LoVo (cell line): ENCODE data around the gene ELOVL7.
"Not testable (repeated sequence)": the region's sequence is repeated elsewhere in the genome, so short reads cannot be mapped to it uniquely, and the experiment has no call there.

Source experiments
- DNase-seq: peaks from one replicate; pipeline ENCODE4 v3.0.0-alpha.2; 2016; ENCODE audit warnings: low spot score

Gene ELOVL7

DNA sequence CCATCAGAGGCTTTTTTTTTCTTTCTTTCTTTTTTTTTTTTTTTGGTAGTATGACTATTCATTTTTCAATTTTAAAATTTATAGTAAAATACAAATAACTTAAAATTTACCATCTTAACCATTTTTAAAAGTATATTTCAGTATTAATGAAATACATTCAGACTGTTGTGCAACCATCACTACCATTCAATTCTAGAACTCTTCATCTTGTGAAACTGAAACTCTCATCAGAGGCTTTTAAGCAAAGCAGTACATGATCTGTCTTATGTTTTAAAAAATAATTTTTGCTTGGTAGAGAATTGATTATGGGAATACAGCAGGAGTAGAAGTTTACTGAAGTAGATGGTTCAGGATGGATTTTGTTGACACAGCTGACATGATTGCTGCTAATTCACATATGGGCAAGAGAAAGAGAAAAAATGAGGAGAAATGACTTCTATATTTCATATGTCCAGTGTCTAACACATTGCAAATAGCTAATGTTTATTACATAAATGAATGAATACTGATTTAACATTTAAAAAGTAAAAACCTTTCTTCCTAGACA, 13.4 kb downstream of the ELOVL7 start:
- no peak for DNase-seq

DNA sequence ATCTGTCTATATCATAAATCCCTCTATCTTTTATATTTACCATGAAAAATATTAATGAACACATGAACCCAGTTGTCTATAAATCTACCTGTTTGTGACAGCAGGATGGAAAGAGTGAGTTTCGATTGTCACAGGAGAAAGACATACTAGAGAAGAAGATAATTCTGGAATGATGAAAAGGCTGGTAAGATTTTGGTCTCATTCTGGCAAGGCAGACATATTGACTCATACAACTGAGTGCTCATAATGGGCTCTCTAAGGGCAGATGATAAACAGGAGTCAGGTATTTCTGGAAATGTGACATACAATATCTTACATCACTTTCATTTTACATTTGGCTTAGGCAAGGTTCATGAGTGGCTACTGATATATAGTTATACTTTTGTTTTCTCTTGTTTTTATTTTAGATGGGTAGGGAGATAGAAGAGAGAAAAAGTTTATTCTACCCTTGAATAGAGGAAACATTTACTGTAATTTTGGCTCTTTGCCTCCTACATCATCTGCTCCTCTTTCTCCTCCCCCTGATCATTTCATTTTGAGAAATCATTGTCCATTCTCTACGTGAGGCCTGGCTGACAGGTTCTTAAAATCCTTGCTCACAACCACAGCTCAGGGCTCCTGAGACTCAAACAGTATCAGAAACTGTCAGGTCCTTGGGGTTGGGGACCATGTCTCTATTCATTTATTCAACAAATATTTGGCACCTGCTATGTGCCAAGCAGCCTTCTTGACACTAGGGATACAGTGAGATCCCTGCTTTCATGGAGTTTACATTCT, 14.4 kb downstream of the ELOVL7 start:
- DNase-seq = no peak

DNA sequence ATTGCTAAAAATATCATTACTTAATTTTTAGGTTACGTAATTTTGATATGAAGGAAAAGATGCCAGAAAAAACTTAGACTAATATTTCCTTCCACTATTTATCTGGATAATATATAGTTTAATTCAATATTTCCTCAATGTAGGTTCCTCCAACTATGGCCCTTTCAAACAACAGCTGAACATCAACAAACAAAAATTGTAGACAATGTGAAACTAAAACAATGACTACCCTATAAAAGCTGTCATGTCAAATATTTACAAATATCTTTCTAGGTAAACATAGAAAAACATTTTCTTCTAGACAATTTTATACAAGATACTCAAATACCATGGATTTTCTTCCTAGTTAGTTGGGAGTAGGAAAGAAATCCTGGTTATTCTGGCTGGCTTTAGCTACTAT, 16.9 kb downstream of the ELOVL7 start:
- DNase-seq = no peak

DNA sequence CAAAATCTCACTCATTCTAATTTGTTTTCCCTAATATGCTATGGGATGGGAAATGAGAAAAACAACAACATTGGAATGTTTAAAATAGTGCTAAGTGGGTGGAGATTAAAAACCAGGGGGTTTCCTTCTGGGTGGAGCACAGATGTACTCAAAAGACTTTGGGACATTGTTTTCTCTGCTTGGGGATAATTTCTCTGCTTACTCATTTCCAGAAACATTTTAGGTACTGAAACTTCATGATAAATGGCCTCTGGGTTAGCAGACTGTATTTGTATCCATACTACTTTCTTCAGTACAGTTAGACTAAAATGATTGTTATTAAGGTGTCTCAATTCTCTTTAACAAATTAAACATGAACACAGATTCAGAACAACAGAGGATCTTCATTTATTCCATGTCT, 17.4 kb downstream of the ELOVL7 start:
- DNase-seq = no peak

DNA sequence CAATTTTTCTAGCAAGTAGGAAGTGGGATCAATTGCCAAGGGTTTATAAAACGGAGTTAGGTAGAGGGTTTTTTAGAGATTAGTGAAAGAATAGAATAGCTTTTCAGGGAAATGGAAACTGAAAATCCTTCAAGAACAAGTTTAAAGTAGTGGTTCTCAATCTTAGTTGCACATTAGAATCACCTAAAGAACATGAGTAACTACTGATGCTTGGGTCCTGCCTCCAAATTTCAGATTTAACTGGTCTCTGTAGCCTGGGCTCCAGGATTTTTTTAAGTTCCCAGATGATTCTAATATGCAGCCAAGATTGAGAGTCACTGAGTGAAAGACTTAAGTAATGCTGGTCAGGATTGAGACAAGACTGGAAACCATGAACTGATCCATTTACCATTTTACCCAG, 20.5 kb downstream of the ELOVL7 start:
- no peak for DNase-seq

DNA sequence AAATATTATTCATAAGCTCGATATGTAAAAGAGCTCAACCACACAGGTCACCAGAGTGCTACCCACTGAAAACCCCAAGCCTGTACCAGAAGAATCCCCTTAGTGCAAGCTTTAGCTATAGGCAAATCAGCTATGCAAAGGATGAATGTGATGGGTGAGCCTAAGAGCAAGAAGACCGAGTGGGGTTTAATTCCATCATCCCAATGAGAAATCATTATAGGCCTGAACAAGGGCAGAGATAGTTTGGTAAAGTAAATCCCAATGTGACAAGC, 21.8 kb downstream of the ELOVL7 start:
- DNase-seq = no peak

DNA sequence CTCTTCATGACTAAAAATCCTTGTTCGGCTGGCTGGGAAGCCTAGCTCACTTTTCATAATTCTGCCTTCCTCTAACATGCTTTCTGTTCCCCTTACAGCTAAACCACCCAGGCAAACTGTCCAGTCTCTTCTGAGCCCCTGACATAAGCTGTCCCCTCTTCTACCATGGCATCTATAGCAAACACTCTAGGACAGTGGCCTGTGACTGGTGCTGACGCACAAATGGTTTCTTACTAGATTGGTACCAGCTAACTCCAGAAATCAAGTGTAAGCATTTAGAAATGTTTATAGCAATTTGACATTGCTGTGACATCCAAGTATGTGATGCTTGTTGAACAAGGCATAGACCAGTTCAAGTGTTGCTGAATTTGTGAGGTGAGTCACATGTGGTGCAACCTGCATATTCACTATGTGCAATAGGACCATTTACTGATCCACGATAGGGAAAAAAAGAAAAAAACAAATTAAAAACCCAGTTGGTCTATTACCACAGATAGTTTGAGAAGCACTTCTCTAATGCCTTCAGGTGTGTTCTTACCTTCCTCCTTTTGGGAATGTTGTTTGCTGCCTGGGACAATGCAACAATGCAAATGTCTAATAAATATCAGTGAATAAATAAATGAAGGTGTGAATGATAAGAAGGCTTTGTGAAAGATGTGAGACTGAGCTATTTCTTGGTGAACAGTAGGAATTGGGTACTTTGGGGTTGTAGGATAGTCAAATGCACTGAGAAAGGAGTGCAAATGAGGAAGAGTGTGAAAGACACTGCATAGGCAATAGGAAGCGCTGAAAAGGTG, 22.4 kb downstream of the ELOVL7 start:
- no peak for DNase-seq

DNA sequence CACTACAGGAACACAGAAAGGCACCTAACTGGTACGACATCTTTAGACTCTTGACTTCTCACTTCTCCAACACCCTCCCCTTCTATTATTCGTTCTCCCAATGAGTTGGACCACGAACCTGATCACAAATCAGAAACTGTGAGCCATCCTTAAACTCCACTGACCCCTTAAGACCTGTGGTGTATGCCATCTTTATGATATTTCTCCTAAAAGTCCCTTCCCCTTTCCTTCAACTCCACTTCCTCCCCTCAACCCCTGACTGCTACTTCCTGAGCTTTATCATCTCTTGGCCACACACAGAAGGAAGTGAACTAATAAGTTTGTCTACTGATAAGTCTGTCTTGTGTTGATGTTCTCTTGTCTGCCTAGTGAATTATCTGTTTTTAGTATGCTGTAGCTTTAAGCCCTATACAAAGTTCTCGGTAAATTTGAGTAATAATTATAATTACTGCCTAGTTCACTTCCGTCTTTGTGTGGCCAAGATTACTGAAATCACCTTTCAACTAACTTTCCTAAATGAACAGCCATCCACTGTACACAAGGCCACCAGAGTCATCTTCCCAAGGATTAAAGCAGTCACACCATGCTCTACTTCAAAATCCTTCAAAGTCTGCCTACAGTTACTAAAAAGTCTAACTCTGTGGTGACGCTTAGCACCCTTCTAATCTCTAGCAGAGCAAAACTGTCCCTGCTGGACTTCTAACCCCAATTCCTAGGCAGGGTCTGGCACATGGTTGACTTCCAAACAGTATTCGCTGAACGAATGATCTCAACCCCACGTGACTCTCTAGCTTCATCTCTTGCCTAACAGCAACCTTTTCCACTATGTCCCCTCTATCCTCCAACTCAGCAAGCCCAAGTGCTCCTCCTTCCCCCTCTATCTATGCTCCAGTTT, 23.2 kb downstream of the ELOVL7 start:
- DNase-seq = no peak

DNA sequence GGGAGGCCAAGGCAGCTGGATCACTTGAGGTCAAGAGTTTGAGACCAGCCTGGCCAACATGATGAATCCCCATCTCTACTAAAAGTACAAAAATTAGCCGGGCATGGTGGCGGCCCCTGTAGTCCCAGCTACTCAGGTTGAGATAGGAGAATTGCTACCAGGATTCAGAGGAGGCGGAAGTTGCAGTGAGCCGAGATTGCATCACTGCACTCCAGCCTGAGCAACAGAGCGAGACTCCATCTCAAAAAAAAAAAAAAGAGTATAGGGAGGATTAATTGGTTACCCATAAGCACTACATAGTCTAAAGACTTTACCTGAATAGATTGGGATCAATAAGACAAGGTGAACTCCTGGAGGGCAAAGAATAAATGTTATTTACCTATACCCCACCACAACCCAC, 27.9 kb downstream of the ELOVL7 start:
- not testable (repeated sequence) for DNase-seq

DNA sequence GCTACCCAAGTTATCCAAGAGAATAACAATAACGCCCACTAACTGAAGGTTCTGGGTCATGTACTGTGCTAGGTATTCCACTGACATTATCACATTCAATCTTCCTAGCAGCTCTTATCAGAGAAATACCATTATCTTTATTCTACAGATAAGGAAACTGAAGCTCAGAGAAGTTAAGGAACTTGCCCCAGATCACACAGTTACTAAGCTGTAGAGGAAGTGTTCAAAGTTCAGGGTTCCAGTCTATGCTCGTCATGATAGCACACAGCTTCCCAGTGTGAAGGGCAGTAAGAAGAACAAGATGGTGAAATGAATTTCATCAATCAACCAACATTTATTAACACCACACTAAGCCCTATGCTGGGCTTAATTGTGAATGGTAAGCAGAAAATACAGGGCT, 29.6 kb downstream of the ELOVL7 start:
- DNase-seq = no peak

DNA sequence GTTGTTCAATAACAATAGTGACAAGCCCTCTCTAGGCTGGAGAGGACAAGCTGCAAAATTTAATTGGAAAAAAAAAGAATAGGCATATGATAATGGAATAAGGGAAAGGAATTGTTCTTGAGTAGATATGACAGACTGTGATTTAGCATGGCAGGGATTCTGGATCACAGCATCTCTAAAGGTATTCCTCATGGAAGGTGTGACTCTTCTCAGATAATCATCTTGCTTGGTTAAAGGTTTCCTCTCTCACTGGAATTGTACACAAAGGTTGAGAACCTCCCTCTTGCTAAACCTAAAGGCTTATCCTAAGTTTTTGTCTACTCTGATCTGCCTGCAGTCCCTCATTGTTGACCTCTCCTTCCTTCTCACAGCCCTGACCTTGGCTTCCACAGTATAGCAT, 31.6 kb downstream of the ELOVL7 start:
- no peak for DNase-seq

DNA sequence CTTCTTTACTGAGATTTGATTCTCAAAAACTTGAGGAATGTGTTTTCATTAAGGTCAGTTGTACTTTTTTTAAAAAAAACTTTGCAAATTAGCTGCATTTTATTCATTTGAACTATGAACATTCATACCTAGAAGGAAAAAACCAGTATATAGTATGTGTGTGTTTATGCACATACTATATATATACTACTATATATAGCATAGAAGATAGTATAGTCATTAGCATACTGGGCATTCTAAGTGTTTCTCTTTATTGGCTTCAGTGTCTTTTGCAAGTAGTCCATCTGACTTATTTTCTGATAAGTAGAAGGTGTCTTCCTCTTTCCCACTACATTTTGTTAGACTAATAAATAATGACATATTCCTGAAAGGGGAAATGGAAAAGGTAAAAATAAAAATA, 33.0 kb downstream of the ELOVL7 start:
- no peak for DNase-seq

DNA sequence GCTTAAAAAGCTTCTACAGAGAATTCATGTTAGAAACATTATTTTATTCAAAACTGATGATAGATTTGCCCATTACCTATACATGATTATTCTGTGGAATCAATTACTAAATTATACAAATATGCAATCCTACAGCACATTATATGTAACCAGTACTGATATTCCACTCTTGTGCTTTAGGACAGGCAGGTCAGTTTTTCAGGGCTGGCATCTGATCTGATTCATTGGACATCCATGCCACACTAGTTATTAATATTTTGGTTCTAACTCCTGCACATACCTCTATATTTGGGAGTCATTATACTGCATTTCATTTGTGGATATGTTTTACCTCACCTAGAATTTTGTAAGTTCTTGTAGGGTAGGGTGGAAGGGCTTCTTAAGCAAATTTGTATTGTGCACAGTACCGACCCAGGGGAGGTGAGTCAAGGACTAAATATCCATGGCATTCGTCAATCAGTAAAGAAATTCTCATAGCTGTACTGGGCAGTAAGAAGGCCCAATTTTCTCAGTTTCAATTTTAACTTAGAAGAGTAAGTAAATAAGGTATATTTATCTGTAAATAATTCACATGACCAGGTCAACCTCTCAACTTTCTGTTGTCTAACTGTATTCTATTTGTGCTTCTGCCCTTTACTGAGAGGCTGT, 33.5 kb downstream of the ELOVL7 start:
- no peak for DNase-seq

DNA sequence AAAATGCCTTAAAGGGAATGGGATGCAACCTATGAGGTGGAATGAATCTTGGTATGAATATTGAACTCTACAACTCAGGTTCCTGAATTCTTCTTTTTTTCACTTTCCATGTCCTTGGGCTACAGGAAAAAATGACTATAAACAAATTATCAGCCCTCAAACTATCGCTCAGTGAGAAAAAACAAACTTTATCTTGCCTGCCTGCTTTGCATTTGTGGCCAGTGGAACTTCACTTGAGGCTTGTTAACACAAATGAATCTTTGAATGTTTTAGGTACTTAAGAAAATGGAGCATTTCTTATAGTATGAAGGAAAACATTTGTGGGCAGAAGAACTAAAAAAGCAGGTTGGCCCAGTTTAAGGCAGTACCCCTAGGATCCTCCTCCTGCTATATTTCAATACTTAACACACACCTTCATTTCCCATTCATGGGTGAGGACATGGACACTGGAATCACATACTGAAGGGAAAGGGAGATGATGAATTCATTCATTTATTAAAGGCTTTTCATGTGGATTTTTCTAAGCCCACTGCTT, 34.1 kb downstream of the ELOVL7 start:
- no peak for DNase-seq

DNA sequence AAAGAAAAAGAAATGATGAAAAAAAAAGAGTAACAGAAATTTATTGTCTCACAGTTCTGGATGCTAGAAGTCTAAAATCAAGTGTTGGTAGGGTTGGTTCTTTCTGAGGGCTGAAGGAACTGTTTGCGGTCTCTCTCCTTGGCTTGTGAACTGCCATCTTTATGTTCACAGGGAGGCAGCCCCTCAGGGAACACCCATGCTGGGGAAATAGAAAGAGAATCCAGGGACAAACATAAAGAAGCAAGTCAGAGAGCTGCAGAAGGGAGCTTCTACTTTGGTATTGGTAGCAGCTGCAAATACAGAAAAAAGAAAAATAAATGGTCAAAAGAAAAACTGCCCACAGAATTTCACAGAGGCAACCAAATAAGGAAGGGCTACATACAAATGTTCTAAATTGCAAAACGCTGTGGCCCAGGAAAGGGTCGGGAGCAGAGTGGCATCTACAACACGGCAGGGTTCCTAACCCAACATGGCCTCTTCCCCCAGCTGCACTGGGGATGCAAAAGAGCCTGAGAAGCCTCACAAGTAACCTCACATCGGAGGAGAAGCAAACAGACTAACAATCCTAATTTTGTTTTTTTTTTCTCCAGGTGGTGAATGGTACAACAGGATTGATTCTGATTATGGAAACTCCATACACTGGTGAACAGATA, 37.4 kb downstream of the ELOVL7 start:
- DNase-seq = no peak

DNA sequence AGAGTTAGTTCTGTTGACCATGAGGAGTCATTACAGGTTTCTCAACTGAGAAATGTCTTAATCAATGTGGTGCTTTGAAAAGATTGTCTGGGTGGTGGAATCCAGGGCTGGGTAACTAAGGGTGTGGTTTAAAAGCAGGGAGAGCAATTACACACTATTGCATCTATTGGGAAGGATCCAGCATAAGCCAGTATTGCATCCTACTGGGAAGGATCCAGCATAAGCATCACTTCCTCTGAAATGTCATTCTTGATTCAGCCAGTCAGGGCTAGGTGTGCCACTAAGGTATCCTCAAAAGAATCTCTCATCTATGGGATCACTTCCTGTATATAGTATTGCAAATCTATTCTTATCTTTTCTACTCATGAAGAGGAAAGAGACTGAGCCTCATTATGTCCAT, 38.6 kb downstream of the ELOVL7 start:
- DNase-seq = peak; percentile 34

DNA sequence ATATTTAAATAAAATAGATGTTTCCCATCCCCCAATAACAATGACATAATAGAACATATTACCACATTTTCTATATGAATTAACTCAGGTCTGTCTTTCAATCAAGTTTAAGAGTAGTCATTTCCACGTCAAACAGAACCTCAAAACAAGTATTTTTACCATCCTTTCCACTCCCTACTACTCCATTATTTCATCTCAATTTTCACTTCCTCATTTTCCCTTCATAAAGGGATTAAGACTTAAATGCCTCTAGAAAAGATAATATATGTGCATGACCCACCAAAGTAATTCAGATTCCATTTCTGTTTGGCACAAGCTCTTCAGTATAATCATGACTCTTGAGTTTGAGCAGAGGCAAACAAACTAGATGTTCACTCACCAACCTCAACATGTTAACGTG, 40.4 kb downstream of the ELOVL7 start:
- DNase-seq = no peak

DNA sequence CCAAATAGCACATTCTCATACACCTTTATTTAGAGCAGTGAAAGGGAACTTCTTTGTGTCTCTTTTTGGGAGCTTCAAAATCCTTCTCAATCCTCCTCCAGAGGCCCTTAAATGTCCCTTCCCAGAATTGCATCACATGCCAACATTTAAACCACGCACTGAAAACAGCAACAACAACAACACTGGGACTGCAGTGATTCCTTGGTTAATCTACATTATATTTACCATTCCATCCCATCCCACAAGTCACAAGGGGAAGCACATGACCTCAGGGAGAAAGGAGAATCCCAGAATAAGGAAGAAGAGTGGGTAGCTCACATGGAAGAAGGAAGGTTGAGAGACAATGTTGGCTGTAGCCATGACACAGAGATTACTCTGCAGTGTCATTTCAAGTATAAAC, 41.1 kb downstream of the ELOVL7 start:
- no peak for DNase-seq

DNA sequence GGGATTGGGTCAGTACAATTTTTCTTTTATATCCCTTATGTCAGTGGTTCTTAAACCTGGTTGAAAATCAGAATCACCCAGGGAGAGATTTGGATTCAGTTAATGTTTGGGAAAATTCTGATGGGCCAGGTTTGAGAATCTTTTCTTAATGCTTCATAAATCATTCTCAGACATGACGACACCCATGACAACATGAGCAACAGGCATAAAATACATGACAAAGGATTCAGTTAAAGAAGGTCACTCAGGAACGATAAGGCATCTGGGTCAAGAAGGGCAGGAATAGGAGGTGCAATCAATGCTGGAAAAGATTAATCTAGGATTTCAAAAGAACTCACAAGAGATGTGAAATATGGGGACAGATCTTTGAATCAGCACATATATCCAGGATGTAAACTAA, 41.8 kb downstream of the ELOVL7 start:
- DNase-seq = no peak

DNA sequence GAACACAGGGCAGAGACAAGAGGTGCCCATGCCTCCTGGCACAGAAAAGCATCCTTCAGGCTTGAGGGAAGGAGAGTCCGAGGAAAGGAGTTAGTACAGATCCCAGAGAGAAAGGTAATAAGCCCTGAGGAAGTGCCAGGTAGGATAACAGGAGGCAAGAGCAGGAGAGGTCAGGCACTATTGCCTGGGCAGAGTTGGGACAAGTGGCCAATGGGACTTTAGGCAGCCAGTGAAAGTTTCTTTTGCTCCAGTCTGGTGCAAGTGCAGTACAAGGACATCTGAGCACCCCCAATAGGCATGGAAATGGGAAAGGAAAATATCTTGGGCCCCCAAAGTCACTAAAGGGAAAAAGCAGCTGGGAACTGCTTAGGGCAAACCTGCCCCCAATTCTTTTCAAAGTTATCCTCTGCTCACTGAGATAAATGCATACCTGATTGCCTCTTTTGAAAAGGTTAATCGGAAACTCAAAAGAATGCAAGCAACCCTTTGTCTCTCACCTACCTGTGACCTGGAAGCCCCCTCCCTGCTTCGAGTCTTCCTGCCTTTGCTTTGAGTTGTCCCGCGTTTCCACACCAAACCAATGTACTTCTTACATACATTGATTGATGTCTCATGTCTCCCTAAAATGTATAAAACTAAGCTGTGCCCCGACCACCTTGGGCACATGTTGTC, 46.5 kb downstream of the ELOVL7 start:
- no peak for DNase-seq
